GM12878 (cell line): ENCODE measurements around the gene OPTC.

ENCODE experiments used
- IKZF2 ChIP-seq, 2 experiments: fragments of 450-650 bp; IDR thresholded peaks; 2 replicates each; pipeline ENCODE4 v1.6.1; 2017; ENCODE audit warnings: mild to moderate bottlenecking in 2 of 2, moderate library complexity in 2 of 2
- PBX3 ChIP-seq: IDR thresholded peaks from 2 replicates; pipeline ENCODE4 v1.6.1; 2011; ENCODE audit warnings: mild to moderate bottlenecking, low read depth, low read length, moderate library complexity; ENCODE audit not compliant: insufficient replicate concordance
- POLR2A ChIP-seq: IDR thresholded peaks from 2 replicates; pipeline ENCODE4 v1.6.1; 2011; ENCODE audit warnings: low read depth, mild to moderate bottlenecking, low read length
- POLR2AphosphoS5 ChIP-seq: IDR thresholded peaks from 2 replicates; pipeline ENCODE4 v1.6.1; 2011; ENCODE audit warnings: mild to moderate bottlenecking, low read length, inconsistent platforms
- RCOR1 ChIP-seq: conservative IDR thresholded peaks from 2 replicates; pipeline ENCODE4 v1.6.1; 2012; ENCODE audit warnings: low read depth, low read length, improper control_type of control experiment
- SIN3A ChIP-seq: IDR thresholded peaks from 2 replicates; pipeline ENCODE4 v1.6.1; 2012; ENCODE audit warnings: low read depth, low read length, improper control_type of control experiment
- TF ChIP-seq, protein P1 (sequence below), 3 experiments: IDR thresholded peaks in 2 of 3; conservative IDR thresholded peaks in 1 of 3; 2 replicates each; pipeline ENCODE4 v1.5.1; 2011; ENCODE audit warnings: low read depth in 3 of 3, low read length in 3 of 3, mild to moderate bottlenecking in 3 of 3, control low read depth in 2 of 3, moderate library complexity in 2 of 3, inconsistent platforms in 1 of 3, mixed read lengths in 1 of 3; ENCODE audit not compliant: control insufficient read depth in 2 of 3, insufficient read depth in 1 of 3; ENCODE audit errors: extremely low read depth in 1 of 3

DNA sequence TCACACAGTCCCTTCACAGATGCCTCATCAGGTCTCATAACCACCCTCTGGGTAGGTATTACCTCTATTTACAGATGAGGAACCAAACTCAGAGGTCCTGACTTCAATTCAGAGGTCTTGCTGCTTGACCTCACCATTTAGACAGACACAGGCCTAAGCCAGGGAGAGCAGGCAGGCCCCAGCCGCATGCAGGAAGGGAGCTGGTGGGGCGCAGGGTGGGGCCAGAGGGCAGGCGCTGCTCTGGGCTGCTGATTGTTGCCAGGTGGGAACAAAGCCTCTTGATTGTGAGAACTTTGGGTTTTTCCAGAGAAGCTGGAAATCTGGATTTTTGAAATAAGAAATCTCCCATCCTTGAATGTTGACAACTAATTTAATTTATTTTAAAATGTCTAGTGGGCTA lies 38.2 kb upstream of the OPTC start:
- TF ChIP-seq, protein P1, sequence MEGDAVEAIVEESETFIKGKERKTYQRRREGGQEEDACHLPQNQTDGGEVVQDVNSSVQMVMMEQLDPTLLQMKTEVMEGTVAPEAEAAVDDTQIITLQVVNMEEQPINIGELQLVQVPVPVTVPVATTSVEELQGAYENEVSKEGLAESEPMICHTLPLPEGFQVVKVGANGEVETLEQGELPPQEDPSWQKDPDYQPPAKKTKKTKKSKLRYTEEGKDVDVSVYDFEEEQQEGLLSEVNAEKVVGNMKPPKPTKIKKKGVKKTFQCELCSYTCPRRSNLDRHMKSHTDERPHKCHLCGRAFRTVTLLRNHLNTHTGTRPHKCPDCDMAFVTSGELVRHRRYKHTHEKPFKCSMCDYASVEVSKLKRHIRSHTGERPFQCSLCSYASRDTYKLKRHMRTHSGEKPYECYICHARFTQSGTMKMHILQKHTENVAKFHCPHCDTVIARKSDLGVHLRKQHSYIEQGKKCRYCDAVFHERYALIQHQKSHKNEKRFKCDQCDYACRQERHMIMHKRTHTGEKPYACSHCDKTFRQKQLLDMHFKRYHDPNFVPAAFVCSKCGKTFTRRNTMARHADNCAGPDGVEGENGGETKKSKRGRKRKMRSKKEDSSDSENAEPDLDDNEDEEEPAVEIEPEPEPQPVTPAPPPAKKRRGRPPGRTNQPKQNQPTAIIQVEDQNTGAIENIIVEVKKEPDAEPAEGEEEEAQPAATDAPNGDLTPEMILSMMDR (IDR thresholded peaks at IDR 0.05 in 2 of 3, conservative IDR thresholded peaks at IDR 0.05 in 1 of 3; ENCODE audit: control insufficient read depth in 2 of 3, extremely low read depth in 1 of 3, insufficient read depth in 1 of 3, low read depth in 3 of 3, low read length in 3 of 3), result no peak
- TF ChIP-seq POLR2A (no peak), SIN3A (no peak), PBX3 (no peak), RCOR1 (no peak), POLR2AphosphoS5 (no peak), IKZF2 (IDR thresholded peaks at IDR 0.05) (no peak)
